SK-N-SH treated with all-trans-retinoic acid at 6 μM for 48 hours (cell line): ENCODE data around the gene ROCK2.

ENCODE experiments used
- ARNTL ChIP-seq: fragments of 450-650 bp; formaldehyde crosslinking; IDR thresholded peaks from 2 replicates; pipeline ENCODE4 v1.5.0; 2020; ENCODE audit warnings: low read depth, mild to moderate bottlenecking, moderate library complexity, borderline replicate concordance
- CSDC2 ChIP-seq: fragments of 250-450 bp; sonication (Bioruptor Pico); IDR thresholded peaks from 2 replicates; pipeline ENCODE4 v1.5.0; 2020; ENCODE audit warnings: mild to moderate bottlenecking, moderate library complexity
- ESRRG ChIP-seq: fragments of 250-450 bp; sonication (Bioruptor Pico); IDR thresholded peaks from 2 replicates; pipeline ENCODE4 v1.6.1; 2021; ENCODE audit warnings: mild to moderate bottlenecking
- ZC3H10 ChIP-seq: fragments of 250-450 bp; sonication (Bioruptor Pico); IDR thresholded peaks from 2 replicates; pipeline ENCODE4 v1.5.1; 2021; ENCODE audit warnings: mild to moderate bottlenecking, moderate library complexity
- ZFP3 ChIP-seq: fragments of 250-450 bp; sonication (Bioruptor Pico); IDR thresholded peaks from 2 replicates; pipeline ENCODE4 v1.5.0; 2020; ENCODE audit warnings: mild to moderate bottlenecking, moderate library complexity
- ZNF70 ChIP-seq: fragments of 450-650 bp; formaldehyde crosslinking; IDR thresholded peaks from 2 replicates; pipeline ENCODE4 v1.5.0; 2020; ENCODE audit warnings: mild to moderate bottlenecking, moderate library complexity

GRCh38 chr2:11157296-11157695 is 187.1 kb downstream of the ROCK2 start:
- TF ChIP-seq ARNTL (CRISPR knock-in tag): no peak
- no peak for TF ChIP-seq ZFP3 (CRISPR knock-in tag)
- no peak for TF ChIP-seq CSDC2
- no peak for TF ChIP-seq ESRRG
- TF ChIP-seq ZNF70 (CRISPR knock-in tag): no peak
- no peak for TF ChIP-seq ZC3H10 (CRISPR knock-in tag)
